Glutamatergic neuron (in vitro differentiated cells): Measurements from ENCODE around the gene CLCN4. TPM values are rescaled to one million over a fixed set of nuclear protein-coding genes. Genes with fewer than 3 reads are reported as not detected.

ENCODE experiments used
- DNase-seq: peaks from one replicate; pipeline ENCODE4 v3.0.0; 2022
- H3K27ac Mint-ChIP-seq: one replicate; pipeline ENCODE4 v1.8.0; 2020; ENCODE audit warnings: mild to moderate bottlenecking, mixed read lengths, inconsistent platforms; ENCODE audit not compliant: unreplicated experiment
- H3K27me3 Mint-ChIP-seq: one replicate; pipeline ENCODE4 v1.8.0; 2020; ENCODE audit warnings: mild to moderate bottlenecking, moderate library complexity, mixed read lengths, inconsistent platforms; ENCODE audit not compliant: unreplicated experiment
- H3K36me3 Mint-ChIP-seq: one replicate; pipeline ENCODE4 v1.8.0; 2020; ENCODE audit warnings: mild to moderate bottlenecking, mixed read lengths, inconsistent platforms; ENCODE audit not compliant: unreplicated experiment
- H3K4me1 Mint-ChIP-seq: one replicate; pipeline ENCODE4 v1.8.0; 2020; ENCODE audit warnings: mild to moderate bottlenecking, low read depth, mixed read lengths, inconsistent platforms; ENCODE audit not compliant: unreplicated experiment
- H3K4me3 Mint-ChIP-seq: one replicate; pipeline ENCODE4 v1.8.0; 2020; ENCODE audit warnings: mild to moderate bottlenecking, mixed read lengths, inconsistent platforms; ENCODE audit not compliant: unreplicated experiment
- H3K9me3 Mint-ChIP-seq: one replicate; pipeline ENCODE4 v1.8.0; 2020; ENCODE audit warnings: mild to moderate bottlenecking, moderate library complexity, mixed read lengths, inconsistent platforms; ENCODE audit not compliant: unreplicated experiment
- total RNA-seq: library from RNA; stranded (reverse); fragmentation: NEBNext Ultra II Directional; extraction: Animal tissue kit (Norgen Biotek cat#: 25700); gene quantifications from one replicate; pipeline ENCODE4 v1.2.1, GENCODE V29; 2021; ENCODE audit not compliant: unreplicated experiment
- TF ChIP-seq, protein P1 (sequence below): fragments of 200-600 bp; sonication (generic); IDR thresholded peaks from one replicate; pipeline ENCODE4 v1.5.0; 2021; ENCODE audit not compliant: partially characterized antibody, unreplicated experiment

Gene CLCN4
- total RNA-seq, 1 donor from 2014 or later: 64.7 TPM

DNA sequence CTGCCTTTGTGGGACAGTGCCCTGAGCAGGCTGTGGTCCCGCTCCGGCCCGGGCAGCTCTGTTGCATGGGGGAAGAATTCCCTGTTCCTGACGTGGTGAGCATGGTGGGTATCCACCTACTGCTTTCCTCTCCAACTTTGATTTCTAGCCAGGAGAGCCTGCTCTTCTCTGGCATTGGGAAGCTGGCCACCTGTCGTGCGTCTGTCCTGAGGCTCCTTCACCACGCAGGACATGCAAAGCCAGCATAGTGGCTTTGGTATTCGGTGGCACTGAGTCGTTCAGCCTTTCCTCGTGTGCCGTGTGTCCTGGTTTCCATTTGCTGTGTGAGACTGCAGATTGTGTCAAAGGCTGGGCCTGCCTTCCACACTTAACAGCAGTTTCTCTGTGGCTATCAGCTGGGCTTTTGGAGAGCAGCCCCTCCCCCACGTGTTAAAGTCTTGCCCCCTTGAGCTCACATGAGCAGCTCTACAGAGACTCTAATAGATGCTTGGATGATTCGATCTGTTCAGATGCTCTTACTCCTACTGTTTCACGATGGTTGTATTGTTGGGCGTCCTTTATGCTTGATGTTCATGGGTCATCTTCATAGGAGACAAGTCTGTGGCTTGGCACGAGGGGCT lies 46.3 kb upstream of the CLCN4 start:
- Mint-ChIP-seq H3K36me3 (no peaks in the 10 kb centered on the region), H3K4me1 (peaks cover 17% of the 10 kb centered on the region), H3K4me3 (no peak overlapping the region), H3K9me3 (no peaks in the 10 kb centered on the region), H3K27me3 (no peaks in the 10 kb centered on the region), H3K27ac (no peak overlapping the region)
- no peak for DNase-seq
- TF ChIP-seq, protein P1, sequence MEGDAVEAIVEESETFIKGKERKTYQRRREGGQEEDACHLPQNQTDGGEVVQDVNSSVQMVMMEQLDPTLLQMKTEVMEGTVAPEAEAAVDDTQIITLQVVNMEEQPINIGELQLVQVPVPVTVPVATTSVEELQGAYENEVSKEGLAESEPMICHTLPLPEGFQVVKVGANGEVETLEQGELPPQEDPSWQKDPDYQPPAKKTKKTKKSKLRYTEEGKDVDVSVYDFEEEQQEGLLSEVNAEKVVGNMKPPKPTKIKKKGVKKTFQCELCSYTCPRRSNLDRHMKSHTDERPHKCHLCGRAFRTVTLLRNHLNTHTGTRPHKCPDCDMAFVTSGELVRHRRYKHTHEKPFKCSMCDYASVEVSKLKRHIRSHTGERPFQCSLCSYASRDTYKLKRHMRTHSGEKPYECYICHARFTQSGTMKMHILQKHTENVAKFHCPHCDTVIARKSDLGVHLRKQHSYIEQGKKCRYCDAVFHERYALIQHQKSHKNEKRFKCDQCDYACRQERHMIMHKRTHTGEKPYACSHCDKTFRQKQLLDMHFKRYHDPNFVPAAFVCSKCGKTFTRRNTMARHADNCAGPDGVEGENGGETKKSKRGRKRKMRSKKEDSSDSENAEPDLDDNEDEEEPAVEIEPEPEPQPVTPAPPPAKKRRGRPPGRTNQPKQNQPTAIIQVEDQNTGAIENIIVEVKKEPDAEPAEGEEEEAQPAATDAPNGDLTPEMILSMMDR: no peak

- H3K36me3 Mint-ChIP-seq: no peaks in the 10 kb centered on the region
- TF ChIP-seq, protein P1: no peak
- no peak overlapping the region for H3K27ac Mint-ChIP-seq
- H3K4me3 Mint-ChIP-seq: no peak overlapping the region
- no peaks in the 10 kb centered on the region for H3K27me3 Mint-ChIP-seq
- peaks cover 17% of the 10 kb centered on the region for H3K4me1 Mint-ChIP-seq
- DNase-seq: no peak
- H3K9me3 Mint-ChIP-seq: no peaks in the 10 kb centered on the region
Measured at GRCh38 chrX:10110984-10111363, 45.8 kb upstream of the CLCN4 start.

DNA sequence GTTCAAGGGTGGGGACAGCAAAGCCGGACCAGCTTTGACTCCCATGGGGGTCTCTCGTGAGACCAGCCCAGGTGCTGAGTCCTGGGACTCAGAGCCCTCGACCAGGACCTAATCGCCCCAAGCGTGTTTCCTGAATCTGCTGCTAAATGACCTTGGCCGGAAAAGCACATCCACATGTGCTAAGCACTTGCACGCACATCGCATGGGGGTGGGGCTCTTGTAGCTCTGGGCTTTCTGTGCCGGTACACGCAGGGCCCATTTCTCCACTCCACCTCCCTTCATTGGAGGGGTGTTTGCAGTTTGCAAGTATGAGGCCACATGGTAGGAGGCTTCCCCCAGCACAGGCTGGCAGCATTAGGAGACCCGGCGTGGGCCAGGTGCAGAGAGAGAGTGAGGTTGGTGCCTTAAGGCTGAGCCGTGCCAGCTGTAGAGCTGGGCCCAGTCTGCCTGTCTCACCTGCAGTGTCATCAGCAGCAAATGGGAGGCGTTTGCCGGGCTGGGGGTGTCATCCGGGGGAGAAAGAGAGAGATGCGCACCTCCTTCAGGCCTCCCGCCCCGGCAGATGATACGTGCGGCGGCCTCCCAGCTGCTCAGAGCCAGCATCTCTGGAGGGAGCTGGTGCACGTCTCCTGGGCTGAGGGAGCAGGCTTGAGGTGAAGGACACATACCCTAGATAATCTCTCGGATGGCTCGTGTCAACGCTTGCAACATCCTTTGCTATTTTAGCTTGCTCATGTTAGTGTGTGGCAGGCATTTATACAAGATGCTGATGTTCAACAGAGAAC lies 45.2 kb upstream of the CLCN4 start:
- H3K9me3 Mint-ChIP-seq: no peaks in the 10 kb centered on the region
- H3K36me3 Mint-ChIP-seq: no peaks in the 10 kb centered on the region
- no peaks in the 10 kb centered on the region for H3K27me3 Mint-ChIP-seq
- TF ChIP-seq, protein P1: no peak
- no peak for DNase-seq
- no peak overlapping the region for H3K4me3 Mint-ChIP-seq
- H3K4me1 Mint-ChIP-seq: peaks cover 15% of the 10 kb centered on the region
- H3K27ac Mint-ChIP-seq: no peak overlapping the region

DNA sequence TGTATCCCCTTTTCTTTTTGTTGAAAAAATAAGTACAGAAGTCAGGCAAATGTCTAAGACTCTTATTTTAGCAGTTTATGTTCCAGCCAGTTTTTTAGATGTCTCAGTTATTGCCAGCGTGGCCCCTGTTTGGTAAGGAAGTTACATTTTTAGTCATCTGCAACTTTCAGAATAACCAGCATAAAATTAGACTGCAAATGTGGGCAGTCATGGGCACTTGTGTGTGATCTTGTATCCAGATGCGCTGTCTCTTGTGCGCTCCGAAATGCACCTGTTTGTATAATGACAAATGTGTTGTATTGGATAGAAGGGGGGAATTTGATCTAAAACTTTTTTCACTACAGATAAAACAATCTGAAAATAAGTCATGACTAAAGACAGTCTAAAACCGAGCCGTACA lies 44.3 kb upstream of the CLCN4 start:
- TF ChIP-seq, protein P1: no peak
- no peak overlapping the region for H3K4me3 Mint-ChIP-seq
- H3K36me3 Mint-ChIP-seq: no peaks in the 10 kb centered on the region
- H3K9me3 Mint-ChIP-seq: no peaks in the 10 kb centered on the region
- H3K4me1 Mint-ChIP-seq: peaks cover 7% of the 10 kb centered on the region
- H3K27me3 Mint-ChIP-seq: no peaks in the 10 kb centered on the region
- H3K27ac Mint-ChIP-seq: no peak overlapping the region
- DNase-seq: no peak

DNA sequence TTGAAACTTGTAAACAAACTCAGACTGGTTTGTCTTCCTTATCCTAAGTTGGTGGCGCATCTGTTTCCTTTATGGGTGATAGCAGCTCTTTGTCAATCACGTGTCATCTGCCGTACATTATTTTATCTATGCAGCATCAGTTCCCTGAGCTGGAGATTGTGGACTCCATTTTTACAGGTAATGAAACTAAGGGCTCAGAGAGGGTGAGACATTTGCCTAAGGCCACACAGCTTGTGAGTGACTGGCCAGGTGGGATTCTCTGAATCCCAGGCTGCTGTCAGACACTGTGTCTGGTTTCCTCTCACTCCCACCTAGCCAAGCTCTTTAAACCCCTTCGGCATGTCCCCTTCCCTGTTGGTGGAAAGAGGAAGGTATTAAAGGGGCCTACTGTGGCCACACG lies 41.7 kb upstream of the CLCN4 start:
- no peaks in the 10 kb centered on the region for H3K27me3 Mint-ChIP-seq
- H3K36me3 Mint-ChIP-seq: peaks cover 12% of the 10 kb centered on the region
- no peak for DNase-seq
- TF ChIP-seq, protein P1: no peak
- H3K4me1 Mint-ChIP-seq: peaks cover 5% of the 10 kb centered on the region
- peaks cover 2% of the 10 kb centered on the region for H3K9me3 Mint-ChIP-seq
- no peak overlapping the region for H3K27ac Mint-ChIP-seq
- H3K4me3 Mint-ChIP-seq: no peak overlapping the region
